KBM-7 (cell line): Measurements from ENCODE around the gene TTC7B.

ENCODE experiments used
- DNase-seq: peaks from one replicate; pipeline ENCODE4 v3.0.0-alpha.2; 2015
- in situ Hi-C: fragments of 300-500 bp; cut with MboI; formaldehyde crosslinking; loops from 2 replicates; pipeline ENCODE4 v1.14.3; 2020; ENCODE audit warnings: low sequenced_read_pairs, low pct_unique_long_range_greater_than_20kb, mixed read lengths

The TTC7B gene

DNA sequence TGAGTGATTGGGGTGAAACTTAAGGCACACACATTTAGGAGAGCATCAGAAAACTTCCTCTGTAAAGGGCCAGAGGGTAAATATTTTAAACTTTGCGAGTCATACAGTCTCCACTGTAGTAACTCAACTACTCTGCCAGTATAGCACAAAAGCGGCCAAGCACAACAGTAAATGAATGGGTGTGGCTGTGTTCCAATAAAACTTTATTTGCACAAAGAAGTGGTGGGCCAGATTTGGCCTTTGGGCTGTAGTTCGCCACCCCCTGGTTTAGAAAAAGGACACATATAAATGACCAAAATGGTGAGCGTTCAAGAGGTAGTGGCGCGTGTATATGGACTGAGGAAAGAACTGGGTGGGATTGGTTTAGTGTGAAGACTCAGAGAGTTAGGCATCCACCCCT, 309.5 kb downstream of the TTC7B start:
- in situ Hi-C loops: no loop called here
- DNase-seq: no peak

DNA sequence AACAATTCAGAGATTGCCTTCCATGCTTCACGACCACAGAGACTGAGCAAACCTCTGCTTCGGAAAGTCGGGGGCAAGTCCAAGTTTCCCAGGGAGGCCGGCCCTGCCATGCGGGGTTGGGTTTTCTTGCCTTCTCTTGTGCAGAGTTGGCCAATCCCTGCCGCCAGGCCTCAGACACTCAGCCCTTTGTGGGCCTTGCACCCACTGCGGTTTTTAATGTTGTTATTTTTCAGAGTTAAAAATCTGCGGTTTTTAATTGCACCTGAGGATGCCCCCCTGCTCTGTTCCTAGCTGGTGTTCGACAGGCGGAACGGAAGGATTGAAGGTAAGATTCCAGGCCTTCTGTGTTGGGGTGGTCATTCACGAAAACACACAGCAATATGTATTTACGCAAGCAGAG, 310.7 kb downstream of the TTC7B start:
- peak; percentile 58 for DNase-seq
- in situ Hi-C loops: no loop called here

DNA sequence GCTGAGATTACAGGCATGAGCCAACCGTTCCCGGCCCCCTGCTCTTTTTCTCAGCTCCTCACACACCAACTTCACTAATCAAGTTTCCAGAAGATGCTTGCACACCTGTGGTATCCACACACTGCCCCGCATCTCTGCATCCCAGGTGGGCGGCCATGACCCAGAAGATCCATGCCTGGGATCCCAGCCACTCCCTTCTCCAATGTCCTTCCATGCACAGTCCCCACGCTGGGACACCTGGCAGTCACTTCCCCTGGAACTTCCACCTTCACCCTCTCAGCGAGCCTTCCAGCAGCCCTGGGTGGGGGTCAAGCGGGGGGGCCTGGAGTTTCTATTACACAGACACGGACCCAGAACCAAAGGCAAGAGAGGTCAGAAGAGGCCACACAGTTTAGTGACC, 311.6 kb downstream of the TTC7B start:
- in situ Hi-C loops: no loop called here

DNA sequence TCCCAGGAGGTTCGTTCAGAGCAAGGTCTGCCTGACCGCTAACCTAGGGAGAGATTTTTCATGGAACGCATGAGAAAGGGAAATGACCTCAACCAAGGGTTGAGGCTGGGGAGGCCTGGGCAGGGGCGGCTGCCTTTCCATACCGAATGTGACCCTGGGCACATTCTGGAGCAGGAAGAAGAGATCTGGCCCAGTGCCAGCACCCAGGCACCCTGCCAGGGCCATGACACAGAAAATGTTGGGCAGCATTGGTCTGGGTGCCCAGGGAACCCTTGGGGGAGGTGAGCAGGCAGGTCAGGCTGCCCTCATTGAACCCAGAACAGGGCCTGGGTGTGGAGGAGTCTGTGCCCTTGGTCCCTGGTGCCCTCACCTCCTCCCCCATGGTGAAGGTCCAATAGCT, 312.6 kb downstream of the TTC7B start:
- in situ Hi-C loops: no loop called here
- DNase-seq: no peak

More for the DNA sequence above, 311.6 kb downstream of the TTC7B start:
- no peak for DNase-seq

DNA sequence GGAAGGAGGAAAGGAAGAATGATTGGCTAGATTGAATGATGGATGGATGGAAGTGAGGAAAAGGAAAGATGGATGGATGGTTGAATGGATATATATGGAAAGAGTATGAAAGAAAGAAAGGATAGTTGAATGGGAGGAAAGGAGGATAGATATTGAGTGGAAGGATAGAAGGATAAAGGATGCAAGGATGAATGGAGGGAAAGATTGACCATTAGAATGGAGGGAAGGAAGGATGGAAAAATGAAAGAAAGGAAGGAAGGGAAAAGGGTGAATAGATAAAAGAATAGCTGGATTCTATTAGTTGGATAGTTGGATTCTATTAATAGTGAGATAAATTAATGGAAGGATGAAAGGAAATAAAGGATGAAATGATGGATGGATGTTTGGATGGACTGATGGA, 313.5 kb downstream of the TTC7B start:
- no peak for DNase-seq
- in situ Hi-C loops: no loop called here

DNA sequence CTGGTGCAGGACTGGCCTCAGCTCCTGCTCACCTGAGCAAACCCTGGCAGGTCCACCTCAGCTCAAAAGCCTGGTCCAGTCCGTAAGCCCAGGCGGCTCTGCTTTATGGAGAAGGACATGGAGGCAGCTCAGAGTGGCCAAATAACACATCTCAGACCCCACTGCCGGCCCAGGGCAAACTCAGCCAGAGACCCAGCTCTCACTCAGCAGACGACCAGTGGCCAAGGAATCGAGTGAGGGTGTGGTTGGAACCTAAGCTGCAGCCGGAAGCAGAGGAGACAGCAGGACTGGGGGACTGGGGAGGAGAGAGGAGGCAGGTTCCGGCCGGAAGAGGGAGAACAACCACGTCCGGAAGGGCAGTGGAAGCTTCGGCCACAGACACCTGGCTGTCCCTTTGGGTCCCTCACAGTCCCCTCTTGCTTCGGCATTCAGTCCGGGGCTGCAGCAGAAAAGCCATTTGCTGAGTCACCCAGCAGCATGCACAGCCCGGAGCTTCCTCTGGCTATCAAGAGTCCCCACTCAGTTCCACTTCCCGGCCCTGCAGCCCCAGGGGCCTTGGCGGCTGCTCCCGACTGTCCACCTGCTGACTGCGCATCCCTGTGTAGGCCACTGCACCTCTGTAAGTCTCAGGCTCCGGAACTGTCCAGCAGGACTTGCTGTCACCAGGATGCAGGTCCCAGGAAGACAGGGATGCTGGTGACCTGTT, 315.4 kb downstream of the TTC7B start:
- in situ Hi-C loops: no loop called here
- peak; percentile 63 for DNase-seq

DNA sequence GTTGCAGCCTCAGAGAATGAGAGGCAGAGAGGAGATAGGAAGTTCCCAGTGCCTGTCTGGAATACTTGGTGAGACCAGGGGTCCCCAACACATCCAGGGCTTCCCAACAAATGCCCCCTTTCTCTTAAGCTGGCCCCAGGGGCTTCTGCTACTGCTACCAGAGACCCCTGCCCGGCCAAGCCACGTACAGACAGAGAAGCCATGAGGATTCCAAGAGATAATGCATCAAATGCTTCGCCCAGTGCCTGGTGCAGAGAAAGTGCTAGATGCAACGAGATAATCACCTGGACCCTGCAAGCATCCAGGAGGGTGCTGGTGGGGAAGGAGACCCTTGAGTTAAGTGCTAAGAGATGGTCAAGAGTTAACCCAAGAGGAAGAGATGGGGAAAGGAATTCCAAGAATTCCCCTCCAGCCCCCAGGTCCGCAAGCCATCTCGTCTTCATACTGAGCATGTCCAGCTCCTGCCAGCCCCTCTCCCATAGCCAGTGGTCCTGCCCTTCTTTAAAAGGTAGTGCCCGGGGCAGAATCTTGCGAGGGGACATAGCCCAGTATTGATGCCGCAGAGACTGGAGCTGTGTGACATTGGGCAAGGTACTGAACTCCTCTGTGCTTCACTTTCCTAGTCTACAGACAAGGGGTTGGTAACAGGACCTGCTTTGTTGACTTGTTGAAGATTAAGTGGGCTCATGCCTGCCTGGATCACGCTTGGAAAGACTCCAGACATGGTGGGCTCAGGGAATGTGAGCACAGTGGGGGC, 316.1 kb downstream of the TTC7B start:
- no peak for DNase-seq
- in situ Hi-C loops: no loop called here

DNA sequence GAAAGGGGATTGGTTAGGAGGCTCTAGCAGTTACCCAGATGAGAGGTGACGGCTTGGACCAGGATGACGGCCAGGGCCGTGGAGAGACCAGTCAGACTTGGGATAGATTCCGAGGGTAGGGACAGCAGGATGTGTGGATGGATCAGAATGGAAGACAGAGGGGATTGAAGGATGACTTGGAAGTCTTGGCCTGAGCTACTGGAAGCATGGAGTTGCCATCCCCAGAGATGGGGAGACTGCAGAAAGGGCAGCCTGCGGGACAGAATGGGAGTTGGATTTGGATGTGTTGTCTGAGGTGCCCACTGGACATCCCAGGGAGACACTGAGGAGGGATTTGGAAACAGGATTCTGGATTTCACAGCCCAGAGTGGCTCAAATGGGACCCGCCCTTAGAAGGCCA, 317.1 kb downstream of the TTC7B start:
- in situ Hi-C loops: no loop called here
- no peak for DNase-seq

DNA sequence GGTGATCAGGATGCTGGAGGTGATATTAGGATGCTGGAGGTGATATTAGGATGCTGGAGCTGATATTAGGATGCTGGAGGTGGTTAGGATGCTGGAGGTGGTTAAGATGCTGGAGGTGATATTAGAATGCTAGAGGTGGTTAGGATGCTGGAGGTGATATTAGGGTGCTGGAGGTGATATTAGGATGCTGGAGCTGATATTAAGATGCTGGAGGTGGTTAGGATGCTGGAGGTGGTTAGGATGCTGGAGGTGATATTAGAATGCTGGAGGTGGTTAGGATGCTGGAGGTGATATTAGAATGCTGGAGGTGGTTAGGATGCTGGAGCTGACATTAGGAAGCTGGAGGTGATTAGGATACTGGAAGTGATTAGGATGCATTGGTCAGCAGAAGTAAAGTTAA, 318.0 kb downstream of the TTC7B start:
- no peak for DNase-seq
- in situ Hi-C loops: no loop called here

DNA sequence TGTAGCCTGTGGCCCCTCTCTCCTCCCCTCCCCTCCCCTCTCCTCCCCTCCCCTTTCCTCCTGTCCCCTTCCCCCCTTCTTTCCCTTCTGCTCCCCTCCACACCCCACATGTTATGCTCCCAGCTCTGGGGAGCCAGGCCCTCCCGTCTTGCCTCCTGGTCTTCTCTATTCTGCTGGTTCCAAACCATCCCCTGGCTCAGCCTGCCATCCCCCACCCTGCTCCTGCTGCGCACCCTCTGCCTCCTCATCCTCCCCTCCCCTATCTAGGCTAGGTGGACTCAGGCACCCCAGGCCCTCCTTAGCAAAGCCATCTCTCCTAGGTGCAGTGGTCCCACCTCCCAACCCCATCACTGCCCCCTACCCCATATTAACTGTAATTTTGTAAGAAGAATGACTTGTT, 319.9 kb downstream of the TTC7B start:
- no peak for DNase-seq
- in situ Hi-C loops: no loop called here

DNA sequence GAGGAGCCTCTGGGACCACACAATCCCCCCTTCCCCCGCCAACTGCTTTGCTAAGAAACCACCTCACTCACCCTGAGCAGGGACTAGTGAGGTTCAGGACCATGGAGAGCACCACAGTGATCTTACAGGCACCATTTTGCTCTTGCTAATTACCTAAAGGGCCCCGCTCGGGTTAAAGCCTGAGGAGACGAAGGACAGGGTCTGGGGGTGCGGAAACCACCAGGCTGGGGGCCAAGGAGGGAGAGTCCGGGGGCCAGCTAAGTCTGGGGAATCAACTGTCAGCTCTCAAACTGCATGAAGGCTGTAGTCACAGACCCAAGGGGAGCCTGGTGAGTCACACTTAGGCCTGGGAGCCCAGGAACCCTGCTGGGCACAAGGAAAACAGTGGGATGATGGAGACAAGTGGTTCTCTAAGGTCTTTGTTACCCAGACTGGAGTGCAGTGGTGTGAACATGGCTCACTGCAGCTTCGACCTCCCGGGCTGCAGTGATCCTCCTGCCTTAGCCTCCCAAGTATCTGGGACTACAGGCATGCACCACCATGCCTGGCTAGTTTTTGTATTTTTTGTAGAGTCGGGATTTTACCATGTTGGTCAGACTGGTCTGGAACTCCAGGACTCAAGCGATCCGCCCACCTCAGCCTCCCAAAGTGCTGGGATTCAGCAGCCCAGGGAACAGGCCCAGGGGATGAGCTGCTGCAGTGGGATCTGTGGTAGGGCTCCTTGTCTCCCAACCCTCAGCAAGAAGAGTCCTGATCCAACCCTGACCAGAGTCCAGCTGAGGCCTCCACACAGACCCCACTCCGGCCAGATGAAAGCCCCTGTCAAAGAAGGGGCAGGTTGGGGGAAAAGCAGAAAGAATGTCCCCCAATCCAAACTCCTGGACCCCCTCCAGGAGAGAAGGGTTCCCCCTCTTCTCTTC, 320.6 kb downstream of the TTC7B start:
- in situ Hi-C loops: no loop called here

DNA sequence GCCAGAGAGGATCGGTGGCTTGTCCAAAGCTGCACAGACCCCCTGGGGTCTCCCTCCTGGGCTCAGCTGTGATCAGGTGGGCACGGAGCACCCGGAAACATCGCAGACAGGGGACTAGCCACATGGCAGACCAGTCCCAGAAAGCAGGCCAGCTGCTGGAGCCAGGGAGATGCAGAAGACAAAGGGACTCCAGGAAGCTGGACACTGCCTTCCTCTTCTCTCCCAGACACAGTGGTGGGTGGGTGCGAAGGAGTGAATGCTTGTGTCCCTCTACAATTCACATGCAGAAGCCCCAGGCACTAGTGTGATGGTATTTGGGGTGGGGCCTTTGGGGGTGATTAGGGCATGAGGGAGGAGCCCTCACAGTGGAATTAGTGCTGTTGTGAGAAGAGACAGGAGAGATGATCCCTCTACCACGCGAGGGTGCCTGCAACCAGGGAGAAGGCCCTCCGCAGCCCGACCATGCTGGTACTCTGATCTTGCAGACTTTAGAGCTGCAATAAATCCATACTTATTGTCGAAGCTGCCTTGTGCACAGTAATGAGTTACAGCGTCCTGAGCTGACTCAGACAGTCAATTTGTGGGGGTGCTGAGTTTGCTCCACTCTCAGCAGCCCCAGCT, 324.2 kb downstream of the TTC7B start:
- DNase-seq: no peak
- in situ Hi-C loops: no loop called here

More for the DNA sequence above, 320.6 kb downstream of the TTC7B start:
- DNase-seq: peak; percentile 67

DNA sequence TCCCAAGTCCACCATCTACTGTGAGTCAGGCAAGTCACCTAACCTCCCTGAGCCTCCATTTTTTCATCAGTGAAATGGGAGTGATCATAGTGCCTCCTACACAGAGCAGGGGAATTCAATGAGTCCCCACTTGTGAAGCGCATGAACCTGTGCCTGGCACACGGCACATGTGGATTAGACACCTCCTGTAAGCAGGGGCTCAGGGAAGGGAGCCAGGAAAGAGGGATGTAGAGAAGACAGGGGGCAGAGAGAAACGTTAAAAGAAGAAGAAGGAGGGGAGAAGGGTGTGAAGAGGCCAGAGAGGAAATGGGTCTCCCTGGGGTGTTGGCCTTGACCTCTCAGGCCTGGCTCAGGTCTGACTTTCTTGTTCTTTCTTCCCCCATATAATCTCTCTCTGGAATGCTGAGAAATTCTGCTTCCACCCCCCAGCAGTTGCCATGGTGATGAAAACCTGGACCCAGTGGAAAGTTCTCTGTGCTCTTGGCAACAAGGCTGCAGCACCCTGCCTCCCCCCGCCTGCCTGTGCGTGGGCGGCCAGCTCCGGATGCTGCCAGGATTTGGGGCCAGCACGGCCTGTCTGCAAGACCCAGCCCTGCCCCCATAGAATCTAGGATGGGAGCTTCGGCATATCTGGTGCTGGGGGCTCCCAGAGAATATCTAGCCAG, 324.9 kb downstream of the TTC7B start:
- DNase-seq: no peak
- in situ Hi-C loops: no loop called here

DNA sequence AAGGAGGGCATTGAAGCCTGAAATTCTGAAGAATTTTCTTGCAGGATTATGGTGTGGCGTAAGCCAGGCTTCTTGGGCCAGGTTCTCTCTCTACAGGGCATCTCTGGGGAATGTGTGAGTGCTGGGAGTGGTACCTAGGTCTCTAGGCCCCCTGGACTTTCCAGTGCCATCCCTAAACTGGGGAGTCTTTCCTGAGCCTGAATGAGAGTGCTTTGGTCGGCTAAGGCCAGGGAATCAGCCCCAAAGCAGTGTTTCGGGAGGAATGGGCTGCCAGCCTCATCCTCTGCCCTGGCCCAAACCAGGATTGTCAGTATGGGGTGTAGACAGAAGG, 325.5 kb downstream of the TTC7B start:
- in situ Hi-C loops: no loop called here
- no peak for DNase-seq

DNA sequence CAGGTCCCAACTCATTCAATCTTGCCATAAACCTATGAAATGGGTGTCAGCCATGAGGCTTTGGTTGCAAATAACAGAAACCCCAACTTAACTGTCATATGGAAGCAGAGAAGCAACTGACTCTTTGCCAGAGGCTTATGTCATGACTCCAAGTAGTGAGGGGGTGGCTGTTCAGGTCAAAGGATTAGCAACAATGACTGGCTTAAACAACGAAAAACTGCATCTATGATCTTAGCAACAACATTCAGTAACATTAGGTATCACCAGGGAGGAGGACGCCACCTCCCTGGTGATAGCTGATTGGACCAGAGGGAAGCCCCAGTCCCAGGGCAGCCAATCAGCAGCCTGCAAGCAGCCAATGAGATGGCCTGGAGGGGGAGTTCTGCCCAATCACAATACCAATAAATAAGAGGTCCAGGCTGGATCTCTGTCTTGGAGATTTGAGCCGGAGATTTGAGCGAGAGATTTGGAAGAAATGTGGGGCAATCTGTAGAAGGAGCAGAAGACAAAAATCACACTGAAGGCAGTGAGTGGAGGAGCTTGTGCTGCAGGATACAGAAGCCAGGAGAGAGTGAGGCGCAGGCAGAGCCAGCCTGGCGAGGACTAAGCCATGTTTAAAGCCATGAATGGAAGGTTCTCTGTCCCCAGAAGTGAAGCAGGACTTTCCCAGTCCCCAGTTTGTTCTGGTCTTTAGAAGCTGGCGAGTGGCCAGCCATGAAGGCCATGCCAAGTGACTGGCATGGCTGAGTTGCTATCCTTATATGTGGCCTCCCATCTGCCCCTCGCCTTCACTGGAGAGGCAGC, 326.1 kb downstream of the TTC7B start:
- no peak for DNase-seq
- in situ Hi-C loops: no loop called here

DNA sequence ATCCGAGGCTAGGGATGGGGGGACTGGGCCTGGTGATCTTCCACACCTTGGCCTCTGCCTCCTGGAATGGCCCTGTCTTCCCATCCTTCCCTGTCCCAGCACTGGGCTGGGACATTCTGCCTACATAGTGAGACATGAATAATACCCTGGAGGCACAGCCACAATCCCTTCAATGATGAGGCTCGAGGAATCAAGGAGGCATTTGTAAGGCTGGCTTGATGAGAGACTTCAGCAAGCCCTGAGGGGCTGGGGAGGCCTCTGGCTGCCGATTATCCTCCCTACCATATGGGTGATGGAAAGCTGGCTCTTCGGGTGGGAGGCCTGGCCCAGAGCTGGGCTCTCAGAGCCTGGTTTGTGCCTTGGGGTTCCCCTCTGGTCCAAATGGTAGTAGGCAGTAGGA, 326.9 kb downstream of the TTC7B start:
- no peak for DNase-seq
- in situ Hi-C loops: no loop called here

DNA sequence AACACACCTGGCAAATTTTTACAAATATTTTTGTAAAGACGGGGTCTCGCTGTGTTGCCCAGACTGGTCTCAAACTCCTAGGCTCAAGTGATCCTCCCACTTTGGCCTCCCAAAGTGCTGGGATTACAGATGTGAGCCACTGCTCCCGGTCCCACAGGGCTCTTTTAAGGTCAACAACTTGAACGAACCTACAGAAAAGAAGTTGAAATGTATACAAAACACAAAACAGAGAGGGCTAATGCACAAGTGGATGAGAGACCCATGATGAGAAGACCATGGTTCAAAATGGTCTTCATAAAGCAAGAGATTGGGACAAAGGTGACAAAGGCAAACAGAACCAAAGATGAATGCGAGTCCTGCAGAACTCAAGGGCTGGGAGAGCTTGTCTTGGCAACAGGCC, 328.0 kb downstream of the TTC7B start:
- in situ Hi-C loops: no loop called here
- no peak for DNase-seq

DNA sequence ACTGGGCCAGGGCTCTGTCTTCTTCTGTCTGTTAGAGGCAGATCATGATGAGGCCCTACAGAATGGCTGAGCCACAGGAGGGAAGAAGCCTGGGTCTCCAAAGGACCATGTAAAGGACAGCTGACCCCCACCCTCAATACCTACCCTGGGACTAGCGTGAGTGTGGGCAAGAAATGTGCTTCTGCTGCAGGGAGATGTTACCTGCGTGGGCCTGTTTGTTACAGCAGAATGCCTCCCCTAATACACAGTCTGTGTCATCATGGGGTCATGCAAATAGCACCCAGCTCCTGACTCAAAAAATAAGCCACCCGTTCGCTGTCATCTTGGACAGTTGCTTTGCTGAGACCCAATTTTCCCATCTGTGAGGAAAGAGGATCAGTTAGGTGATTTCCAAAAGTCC, 328.8 kb downstream of the TTC7B start:
- in situ Hi-C loops: no loop called here
- no peak for DNase-seq
